Kidney (tissue), 14 donors: Measurements from ENCODE around the gene FAM107B. TPM values are rescaled to one million over a fixed set of nuclear protein-coding genes. Genes with fewer than 3 reads are reported as not detected.
"Not testable (repeated sequence)": the region's sequence is repeated elsewhere in the genome, so short reads cannot be mapped to it uniquely, and the experiment has no call there.

Experiments
- DNase-seq, 5 donors: peaks; one replicate each; pipeline ENCODE4 v3.0.0-alpha.2; 2013 to 2020
- FAIRE-seq: peaks from 2 replicates; lab custom pipeline; 2012; peaks lifted over from hg19 to GRCh38; lab: Jason Lieb, UNC
- H3K27ac ChIP-seq, 2 donors: one replicate each; pipeline ENCODE4 v1.7.0; 2013; ENCODE audit warnings: low read depth in 2 of 2, low read length in 2 of 2, inconsistent platforms in 1 of 2
- H3K27me3 ChIP-seq: one replicate; pipeline ENCODE4 v1.7.1; 2013; ENCODE audit warnings: low read length, inconsistent platforms; ENCODE audit not compliant: control insufficient read depth, insufficient read depth
- H3K36me3 ChIP-seq, 3 donors: one replicate each; pipeline versions ENCODE4 v1.7.0 to v1.7.1; 2013; ENCODE audit warnings: low read length in 3 of 3, control low read depth in 1 of 3, inconsistent platforms in 1 of 3; ENCODE audit not compliant: insufficient read depth in 3 of 3, control insufficient read depth in 2 of 3
- H3K4me1 ChIP-seq, 3 donors: one replicate each; pipeline versions ENCODE4 v1.7.0 to v1.7.1; 2013; ENCODE audit warnings: low read length in 3 of 3, inconsistent platforms in 1 of 3, low read depth in 1 of 3; ENCODE audit not compliant: control insufficient read depth in 2 of 3, insufficient read depth in 2 of 3
- H3K4me3 ChIP-seq, 3 donors: one replicate each; pipeline versions ENCODE4 v1.7.0 to v1.8.1; 2013; ENCODE audit warnings: low read length in 3 of 3, control low read depth in 1 of 3, inconsistent platforms in 1 of 3
- H3K9ac ChIP-seq, 3 donors: one replicate each; pipeline versions ENCODE4 v1.7.0 to v1.7.1; 2013; ENCODE audit warnings: low read length in 3 of 3, control low read depth in 1 of 3, inconsistent platforms in 1 of 3
- H3K9me3 ChIP-seq, 3 donors: one replicate each; pipeline versions ENCODE4 v1.7.0 to v1.7.1; 2013; ENCODE audit warnings: low read length in 3 of 3, control low read depth in 1 of 3, inconsistent platforms in 1 of 3; ENCODE audit not compliant: control insufficient read depth in 2 of 3, insufficient read depth in 1 of 3
- intact Hi-C: fragments of 100-400 bp; cut with DNase I; formaldehyde crosslinking; loops from one replicate; pipeline ENCODE4 v1.11.1; 2022
- polyA plus RNA-seq: library from polyadenylated mRNA; stranded (reverse); fragments of 350-450 nt; fragmentation: Illumina TruSeq; extraction: RNeasy Lipid Tissue Mini Kit (QIAGEN cat#74804); gene quantifications from one replicate; pipeline ENCODE4 v1.2.3, GENCODE V29; 2014; ENCODE audit warnings: low read depth, low replicate concordance; ENCODE audit not compliant: insufficient read depth
- total RNA-seq: library from RNA; stranded (reverse); fragmentation: NEBNext Ultra II Directional; extraction: Animal tissue kit (Norgen Biotek cat#: 25700); gene quantifications from one replicate; pipeline ENCODE4 v1.2.1, GENCODE V29; 2021
- TF ChIP-seq, protein P1 (sequence below): IDR thresholded peaks from 3 replicates; pipeline ENCODE4 v1.5.1; 2012; ENCODE audit warnings: mild to moderate bottlenecking, moderate library complexity, borderline replicate concordance; ENCODE audit not compliant: insufficient read depth; ENCODE audit errors: extremely low read depth
- donor health status: control.
- donor health status: control.
- donor health status: control.
- donor health status: control.
- donor health status: control.
- donor health status: DM: yes; HTN: yes; CAD: no.
- donor health status: Normal renal cell carcinoma (clear cell type).

Gene FAM107B
- total and polyA plus RNA-seq, 2 donors from 2014 or later, result 105 to 122 TPM

DNA sequence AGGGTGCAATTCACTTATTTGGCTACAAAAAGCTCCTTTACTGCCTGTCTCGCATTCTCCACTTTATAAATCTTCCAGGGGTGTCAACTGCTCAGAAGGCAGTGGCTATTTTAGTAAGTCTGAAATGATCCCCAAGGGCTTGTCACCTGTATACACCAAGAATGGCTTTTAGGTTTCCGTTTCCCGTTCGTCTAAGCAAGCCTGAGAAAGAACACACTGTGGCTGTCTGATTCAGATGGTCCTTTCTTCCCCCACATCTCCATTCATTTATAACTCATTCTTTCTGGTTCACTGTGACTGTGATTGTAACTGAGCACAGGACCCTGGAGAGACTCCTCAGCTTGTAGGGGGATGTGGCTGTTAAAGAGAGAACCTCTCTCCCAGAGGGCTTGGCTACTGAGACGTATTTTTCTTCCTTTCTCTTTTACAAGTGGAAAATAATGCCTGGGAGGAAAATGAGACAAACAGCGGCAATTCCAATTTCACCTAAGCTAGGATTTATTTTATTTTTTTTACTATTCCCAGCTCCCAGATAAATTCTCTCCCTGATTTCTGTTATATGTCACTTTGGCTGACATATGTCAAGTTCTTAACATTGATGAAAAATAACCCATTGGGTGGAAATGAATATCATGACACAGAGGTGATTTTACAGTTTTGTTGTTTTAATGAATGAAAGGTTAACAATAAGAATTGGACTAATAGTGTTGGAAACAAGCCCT is 129.3 kb downstream of the FAM107B start:
- Histone ChIP-seq H3K4me3 (no peak overlapping the region), H3K27ac (no peak overlapping the region), H3K9ac (no peak overlapping the region), H3K36me3 (no peaks in the 10 kb centered on the region), H3K27me3 (no peaks in the 10 kb centered on the region), H3K9me3 (no peaks in the 10 kb centered on the region), H3K4me1 (peaks cover 6 to 13% (median 7%) of the 10 kb centered on the region in 3 donors)
- DNase-seq (no peak), FAIRE-seq (no peak)
- intact Hi-C loops, result no loop called here
- TF ChIP-seq, protein P1, sequence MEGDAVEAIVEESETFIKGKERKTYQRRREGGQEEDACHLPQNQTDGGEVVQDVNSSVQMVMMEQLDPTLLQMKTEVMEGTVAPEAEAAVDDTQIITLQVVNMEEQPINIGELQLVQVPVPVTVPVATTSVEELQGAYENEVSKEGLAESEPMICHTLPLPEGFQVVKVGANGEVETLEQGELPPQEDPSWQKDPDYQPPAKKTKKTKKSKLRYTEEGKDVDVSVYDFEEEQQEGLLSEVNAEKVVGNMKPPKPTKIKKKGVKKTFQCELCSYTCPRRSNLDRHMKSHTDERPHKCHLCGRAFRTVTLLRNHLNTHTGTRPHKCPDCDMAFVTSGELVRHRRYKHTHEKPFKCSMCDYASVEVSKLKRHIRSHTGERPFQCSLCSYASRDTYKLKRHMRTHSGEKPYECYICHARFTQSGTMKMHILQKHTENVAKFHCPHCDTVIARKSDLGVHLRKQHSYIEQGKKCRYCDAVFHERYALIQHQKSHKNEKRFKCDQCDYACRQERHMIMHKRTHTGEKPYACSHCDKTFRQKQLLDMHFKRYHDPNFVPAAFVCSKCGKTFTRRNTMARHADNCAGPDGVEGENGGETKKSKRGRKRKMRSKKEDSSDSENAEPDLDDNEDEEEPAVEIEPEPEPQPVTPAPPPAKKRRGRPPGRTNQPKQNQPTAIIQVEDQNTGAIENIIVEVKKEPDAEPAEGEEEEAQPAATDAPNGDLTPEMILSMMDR, result no peak

DNA sequence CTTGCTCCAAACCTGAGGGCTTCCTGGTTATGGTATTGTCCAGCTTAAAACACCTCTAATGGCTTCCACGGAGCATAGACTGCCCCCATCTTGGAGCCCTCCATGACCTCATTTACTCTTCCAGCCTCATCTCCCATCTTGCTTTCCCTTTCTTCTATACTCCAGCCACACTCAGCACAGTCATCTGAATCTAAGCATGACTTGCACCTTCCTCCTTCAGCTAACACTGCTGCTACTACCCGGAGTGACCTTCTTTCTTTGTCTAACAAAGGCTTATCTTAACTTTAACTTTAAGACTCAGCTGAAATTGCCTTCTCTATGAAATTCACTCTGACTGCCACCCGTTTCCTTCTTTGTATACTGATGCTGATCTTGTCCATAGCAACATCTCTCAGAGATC is 135.1 kb downstream of the FAM107B start:
- Histone ChIP-seq H3K9me3 (no peaks in the 10 kb centered on the region), H3K36me3 (no peaks in the 10 kb centered on the region), H3K4me1 (no peaks in the 10 kb centered on the region), H3K27ac (no peak overlapping the region), H3K9ac (no peak overlapping the region), H3K4me3 (no peak overlapping the region), H3K27me3 (no peaks in the 10 kb centered on the region)
- FAIRE-seq (no peak), DNase-seq (no peak)
- intact Hi-C loops, result no loop called here
- TF ChIP-seq, protein P1, result no peak

DNA sequence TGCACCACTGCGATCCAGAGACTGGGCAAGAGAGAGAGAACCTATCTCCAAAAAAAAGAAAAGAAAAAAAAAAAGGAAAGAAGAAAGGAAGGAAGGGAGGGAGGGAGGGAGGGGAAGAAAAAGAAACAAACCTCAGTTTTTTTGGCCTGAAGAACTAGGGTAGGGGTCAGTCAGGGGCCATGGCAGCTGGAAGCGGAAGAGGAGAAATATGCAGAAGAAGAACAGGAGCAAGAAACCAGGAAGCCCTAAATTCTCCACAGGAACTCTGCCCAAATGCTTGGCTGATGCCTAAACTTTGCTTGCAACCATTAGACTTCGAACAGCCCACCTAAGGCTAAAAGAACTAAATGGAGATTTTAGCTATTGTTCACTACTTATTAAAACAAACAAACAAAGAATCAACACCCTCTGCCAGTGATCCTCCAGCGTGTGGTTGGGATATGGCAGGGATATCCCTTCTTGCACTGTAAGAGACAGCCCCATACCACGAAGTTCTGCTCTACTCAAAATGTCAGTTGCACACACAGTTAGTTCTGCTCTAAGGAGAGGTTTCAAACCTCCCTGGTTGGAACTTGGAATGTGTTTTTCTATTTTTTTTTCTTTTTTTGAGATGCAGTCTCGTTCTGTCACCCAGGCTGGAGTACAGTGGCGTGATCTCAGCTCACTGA is 139.5 kb downstream of the FAM107B start:
- no peaks in the 10 kb centered on the region for H3K9me3 ChIP-seq
- H3K4me1 ChIP-seq, result no peaks in the 10 kb centered on the region
- TF ChIP-seq, protein P1, result no peak
- no peak overlapping the region for H3K9ac ChIP-seq
- no peak overlapping the region for H3K4me3 ChIP-seq
- H3K27me3 ChIP-seq, result no peaks in the 10 kb centered on the region
- no peak overlapping the region for H3K27ac ChIP-seq
- FAIRE-seq (no peak), DNase-seq (peak in 1 of 5 donors; percentile 53)
- intact Hi-C loops, result no loop called here
- H3K36me3 ChIP-seq, result no peaks in the 10 kb centered on the region

DNA sequence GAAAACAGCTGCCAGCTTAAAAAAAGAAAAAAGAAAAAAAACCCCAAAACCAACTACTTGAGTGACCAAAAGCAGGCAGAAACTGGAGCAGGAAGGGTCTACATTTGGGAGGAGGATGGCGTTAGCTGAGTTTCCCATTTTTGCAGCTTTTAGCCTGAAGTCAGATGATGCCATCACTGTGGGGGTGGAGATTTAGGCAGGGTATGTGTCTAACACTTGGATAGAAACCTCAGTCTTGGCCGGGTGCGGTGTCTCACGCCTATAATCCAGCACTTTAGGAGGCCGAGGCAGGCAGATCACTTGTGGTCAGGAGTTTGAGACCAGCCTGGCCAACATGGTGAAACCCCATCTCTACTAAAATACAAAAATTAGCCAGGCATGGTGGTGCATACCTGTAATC is 140.1 kb downstream of the FAM107B start:
- FAIRE-seq, H3K27ac ChIP-seq, intact Hi-C loops, H3K9ac ChIP-seq, H3K27me3 ChIP-seq, H3K9me3 ChIP-seq, H3K4me1 ChIP-seq, DNase-seq, H3K4me3 ChIP-seq, H3K36me3 ChIP-seq: not testable (repeated sequence)
